ENCODE results near the gene ASIC3.

The ASIC3 gene

DNA sequence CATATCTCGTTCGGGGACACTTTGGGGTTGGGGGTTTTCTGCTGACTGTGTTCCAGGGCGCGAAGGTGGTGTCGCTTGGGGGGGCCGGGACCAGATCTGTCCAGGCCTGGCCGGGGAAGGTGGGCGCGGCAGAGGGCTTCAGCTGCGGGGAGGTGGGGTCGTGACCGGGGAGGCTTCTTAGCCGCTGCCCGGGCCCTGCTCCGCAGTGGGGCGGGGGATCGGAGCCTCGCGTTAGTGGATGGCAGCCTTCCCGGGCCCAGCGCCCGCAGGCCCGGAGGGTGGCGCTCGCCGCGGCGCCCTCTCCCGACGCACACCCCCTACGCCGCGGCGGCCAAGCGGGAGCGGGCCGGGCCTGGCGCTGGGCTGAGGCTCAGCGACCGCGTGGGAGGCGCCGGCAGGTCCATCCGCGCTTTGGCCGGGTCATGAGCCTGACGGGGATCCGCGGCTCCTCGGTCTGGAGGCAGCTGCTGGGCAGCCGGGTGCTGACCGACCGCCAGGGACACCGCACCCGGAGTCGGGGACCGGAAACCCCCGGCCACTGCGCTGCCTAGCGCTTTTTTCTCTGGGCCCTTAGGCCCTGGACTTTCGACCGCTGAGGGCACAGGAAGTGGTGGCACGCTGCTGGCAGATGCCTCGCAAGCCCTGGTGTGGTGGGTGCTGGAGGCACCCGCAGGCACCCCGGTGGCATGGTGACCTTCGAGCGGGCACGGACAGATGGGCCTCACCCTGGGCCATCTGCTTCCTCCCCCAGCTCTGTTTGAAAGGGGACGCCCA is 39.1 kb downstream of the ASIC3 start:
- peak; percentile 69 for DNase-seq

GRCh38 chr7:151088019-151088855 is 39.9 kb downstream of the ASIC3 start:
- DNase-seq = peak; percentile 49

DNA sequence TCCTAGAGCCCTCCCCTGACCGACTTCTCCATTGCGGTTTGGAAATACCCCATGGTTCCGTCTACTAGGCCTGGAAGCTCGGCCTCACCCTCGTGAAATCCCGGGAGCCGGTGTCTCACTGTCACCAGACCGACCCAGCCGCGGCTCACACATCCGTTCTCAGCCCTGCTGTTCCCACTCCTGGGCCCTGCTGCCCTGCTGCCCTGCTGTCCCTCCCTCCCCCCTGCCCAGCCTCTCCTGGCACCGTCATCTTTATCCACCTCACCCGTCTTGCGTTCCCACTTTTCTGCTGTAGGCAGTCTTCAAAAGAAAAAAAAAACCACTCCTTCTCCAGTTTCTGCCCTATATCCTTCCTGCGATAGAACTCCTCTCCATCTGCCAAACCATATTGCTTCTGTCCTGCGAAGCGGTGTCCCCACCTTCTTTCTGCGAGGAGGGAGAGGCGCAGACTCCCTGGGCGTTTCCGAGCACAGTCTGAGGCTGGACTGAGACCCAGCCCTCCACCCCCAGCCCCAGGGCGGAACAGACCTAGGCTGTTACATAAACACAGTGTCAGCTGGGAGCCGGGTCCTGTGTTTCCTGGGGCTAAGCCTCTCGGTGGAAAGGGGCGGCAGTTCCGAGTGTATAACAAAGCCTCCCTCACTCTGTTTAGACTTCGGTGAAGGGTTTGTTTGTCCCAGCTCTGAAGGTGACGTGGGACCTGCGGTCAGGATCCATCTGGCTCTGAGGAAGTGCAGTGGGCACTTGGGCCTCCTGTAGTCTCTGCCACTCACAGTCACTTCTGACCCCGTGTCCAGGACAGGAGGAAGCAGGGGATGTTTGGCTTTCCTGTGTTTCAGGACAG is 40.7 kb downstream of the ASIC3 start:
- DNase-seq = peak; percentile 73

GRCh38 chr7:151089893-151090730 is 41.8 kb downstream of the ASIC3 start:
- no peak for DNase-seq

GRCh38 chr7:151091003-151091402 is 42.7 kb downstream of the ASIC3 start:
- no peak for DNase-seq

- no peak for DNase-seq
Observed at GRCh38 chr7:151091431-151091830, 43.1 kb downstream of the ASIC3 start.

- DNase-seq = no peak
Observed at GRCh38 chr7:151091988-151092387, 43.7 kb downstream of the ASIC3 start.

GRCh38 chr7:151093748-151094147 is 45.4 kb downstream of the ASIC3 start:
- no peak for DNase-seq

- DNase-seq = no peak
Observed at GRCh38 chr7:151094675-151095074, 46.3 kb downstream of the ASIC3 start.

DNA sequence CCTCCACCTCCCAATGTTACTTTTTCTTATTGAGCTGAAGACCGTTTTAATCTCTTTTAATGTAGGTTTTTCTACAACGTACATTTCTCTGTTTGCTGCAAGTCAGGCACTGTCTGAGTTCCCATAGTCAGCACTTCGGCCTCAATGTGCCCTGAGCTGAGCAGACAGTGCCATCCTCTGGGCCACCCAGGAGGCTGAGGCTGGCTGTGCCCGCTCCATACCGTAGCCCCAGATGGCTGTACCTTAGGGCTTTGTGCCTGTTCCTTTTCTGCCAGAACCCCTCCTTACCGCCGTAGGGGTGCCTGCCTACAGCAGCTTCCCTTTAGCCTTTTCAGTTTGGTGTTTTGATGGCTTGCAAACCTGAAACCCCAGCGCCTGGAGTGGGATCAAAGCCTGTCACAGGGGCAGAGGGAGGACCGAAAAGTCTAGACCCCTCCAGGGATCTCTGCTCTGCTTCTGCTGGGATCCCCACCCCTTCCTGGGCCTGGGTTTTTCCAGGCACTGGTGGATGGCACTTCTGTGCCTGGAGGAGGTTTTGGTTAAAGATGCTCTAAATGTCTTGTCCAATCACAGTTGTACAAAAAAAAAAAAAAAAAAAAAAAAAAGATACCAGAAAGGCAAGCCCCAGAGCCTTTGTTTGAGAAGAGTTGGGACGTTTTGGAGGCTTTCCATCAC is 46.9 kb downstream of the ASIC3 start:
- DNase-seq = no peak

DNA sequence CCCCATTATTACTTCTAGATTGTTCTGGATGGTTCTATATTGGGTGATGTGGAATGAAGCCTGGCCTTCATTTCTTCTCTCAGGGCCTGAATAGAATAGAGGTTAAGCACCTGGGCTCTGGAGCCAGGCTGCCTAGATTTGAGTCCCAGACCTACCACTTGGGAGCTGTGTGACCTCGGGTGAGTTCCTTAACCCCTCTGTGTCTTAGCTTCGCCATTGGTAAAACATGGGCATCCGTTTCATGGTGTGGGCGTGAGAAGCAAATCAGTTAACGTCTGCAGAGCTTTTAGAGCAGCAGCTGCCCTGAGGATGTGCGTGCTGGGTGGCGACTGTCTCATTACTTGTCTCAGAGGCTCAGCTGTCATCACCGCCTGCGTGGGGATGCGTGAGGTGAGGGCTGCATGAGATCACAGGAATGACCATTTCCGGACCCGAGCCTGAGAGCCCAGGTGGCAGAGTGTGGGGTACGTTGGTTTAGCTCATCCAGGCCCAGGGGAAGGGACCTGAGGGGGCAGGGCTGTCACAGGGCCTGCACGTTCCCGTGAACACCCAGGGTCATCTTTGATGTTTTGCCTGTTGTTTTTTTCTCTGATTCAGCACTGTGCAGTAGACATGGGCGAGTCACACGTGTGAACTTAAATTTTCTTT is 47.6 kb downstream of the ASIC3 start:
- DNase-seq = no peak

GRCh38 chr7:151099486-151100211 is 51.3 kb downstream of the ASIC3 start:
- no peak for DNase-seq

GRCh38 chr7:151100921-151101320 is 52.6 kb downstream of the ASIC3 start:
- DNase-seq = no peak

GRCh38 chr7:151101621-151102396 is 53.5 kb downstream of the ASIC3 start:
- DNase-seq = no peak

Data from retina (tissue), 1 donor.